ENCODE results near the gene SACM1L. TPM values are rescaled to one million over a fixed set of nuclear protein-coding genes. Genes with fewer than 3 reads are reported as not detected.
A peak's percentile ranks its signal among the peaks of the same experiment; 100 is the strongest.

The SACM1L gene
- total and polyA plus RNA-seq, 4 donors, result 12.2 to 35.5 (median 20.5) TPM

GRCh38 chr3:45682786-45683185 lies 6.4 kb upstream of the SACM1L start:
- H3K9ac ChIP-seq (ENCODE audit: low read depth in 1 of 2, low read length in 2 of 2), result no peak overlapping the region
- H3K36me3 ChIP-seq (ENCODE audit: control insufficient read depth in 4 of 4, insufficient read depth in 3 of 4, low read depth in 1 of 4, low read length in 3 of 4), result peaks cover 0 to 19% (median 15%) of the 10 kb centered on the region in 4 donors
- WGBS, result 86% methylated on average over 5 of the region's 5 CpGs
- H3K27me3 ChIP-seq (ENCODE audit: control insufficient read depth in 4 of 4, insufficient read depth in 4 of 4, low read length in 3 of 4), result no peaks in the 10 kb centered on the region
- no peak overlapping the region for H3K27ac ChIP-seq (ENCODE audit: low read depth in 1 of 2, low read length in 2 of 2)
- H3K4me1 ChIP-seq (ENCODE audit: control insufficient read depth in 4 of 4, insufficient read depth in 4 of 4, low read length in 3 of 4), result peaks cover 0 to 12% (median 0%) of the 10 kb centered on the region in 4 donors
- TF ChIP-seq FOXA2 (IDR thresholded peaks at IDR 0.05) (no peak), NR2F2 (IDR thresholded peaks at IDR 0.05) (no peak), GABPA (IDR thresholded peaks at IDR 0.05 in 1 of 2, conservative IDR thresholded peaks at IDR 0.05 in 1 of 2) (no peak)
- H3K9me3 ChIP-seq (ENCODE audit: control insufficient read depth in 4 of 4, low read length in 3 of 4), result no peaks in the 10 kb centered on the region
- DNase-seq (ENCODE audit: low spot score), result no peak
- no peak overlapping the region for H3K4me3 ChIP-seq (ENCODE audit: low read depth in 1 of 3, low read length in 3 of 3)

- peak overlapping the region; percentile 7 to 47 for H3K27ac ChIP-seq (ENCODE audit: low read depth in 1 of 2, low read length in 2 of 2)
- 67% methylated on average over 13 of the region's 13 CpGs for WGBS
- peaks cover 0 to 18% (median 6%) of the 10 kb centered on the region in 4 donors for H3K4me1 ChIP-seq (ENCODE audit: control insufficient read depth in 4 of 4, insufficient read depth in 4 of 4, low read length in 3 of 4)
Observed at GRCh38 chr3:45683417-45684326, 5.5 kb upstream of the SACM1L start.

GRCh38 chr3:45684327-45684892 lies 4.8 kb upstream of the SACM1L start:
- Histone ChIP-seq H3K4me3 (ENCODE audit: low read depth in 1 of 3, low read length in 3 of 3) (no peak overlapping the region), H3K9ac (ENCODE audit: low read depth in 1 of 2, low read length in 2 of 2) (no peak overlapping the region), H3K27ac (ENCODE audit: low read depth in 1 of 2, low read length in 2 of 2) (peak overlapping the region; percentile 7 to 47), H3K27me3 (ENCODE audit: control insufficient read depth in 4 of 4, insufficient read depth in 4 of 4, low read length in 3 of 4) (no peaks in the 10 kb centered on the region), H3K4me1 (ENCODE audit: control insufficient read depth in 4 of 4, insufficient read depth in 4 of 4, low read length in 3 of 4) (peaks cover 0 to 19% (median 6%) of the 10 kb centered on the region in 4 donors), H3K9me3 (ENCODE audit: control insufficient read depth in 4 of 4, low read length in 3 of 4) (no peaks in the 10 kb centered on the region), H3K36me3 (ENCODE audit: control insufficient read depth in 4 of 4, insufficient read depth in 3 of 4, low read depth in 1 of 4, low read length in 3 of 4) (peaks cover 0 to 6% (median 2%) of the 10 kb centered on the region in 4 donors)
- 53% methylated on average over 12 of the region's 12 CpGs for WGBS
- DNase-seq (ENCODE audit: low spot score), result no peak
- TF ChIP-seq EGR1 (IDR thresholded peaks at IDR 0.05; ENCODE audit: low read depth in 2 of 2) (no peak), JUND (IDR thresholded peaks at IDR 0.05) (no peak), MAX (IDR thresholded peaks at IDR 0.05) (no peak), REST (IDR thresholded peaks at IDR 0.05) (no peak), HNF4G (IDR thresholded peaks at IDR 0.05) (no peak), NR2F2 (IDR thresholded peaks at IDR 0.05) (no peak), ZBTB33 (IDR thresholded peaks at IDR 0.05) (no peak), FOXA2 (IDR thresholded peaks at IDR 0.05) (no peak), RXRA (IDR thresholded peaks at IDR 0.05) (no peak), ATF3 (IDR thresholded peaks at IDR 0.05) (no peak), FOXA1 (IDR thresholded peaks at IDR 0.05) (no peak), YY1 (IDR thresholded peaks at IDR 0.05) (no peak), SP1 (IDR thresholded peaks at IDR 0.05) (no peak)

More at GRCh38 chr3:45683417-45684326, 5.5 kb upstream of the SACM1L start:
- TF ChIP-seq FOXA2 (IDR thresholded peaks at IDR 0.05) (no peak), HNF4G (IDR thresholded peaks at IDR 0.05) (no peak), ZBTB33 (IDR thresholded peaks at IDR 0.05) (no peak), JUND (IDR thresholded peaks at IDR 0.05) (no peak), GABPA (IDR thresholded peaks at IDR 0.05 in 1 of 2, conservative IDR thresholded peaks at IDR 0.05 in 1 of 2) (no peak)
- Histone ChIP-seq H3K27me3 (ENCODE audit: control insufficient read depth in 4 of 4, insufficient read depth in 4 of 4, low read length in 3 of 4) (no peaks in the 10 kb centered on the region), H3K4me3 (ENCODE audit: low read depth in 1 of 3, low read length in 3 of 3) (no peak overlapping the region), H3K9ac (ENCODE audit: low read depth in 1 of 2, low read length in 2 of 2) (no peak overlapping the region), H3K36me3 (ENCODE audit: control insufficient read depth in 4 of 4, insufficient read depth in 3 of 4, low read depth in 1 of 4, low read length in 3 of 4) (peaks cover 0 to 11% (median 7%) of the 10 kb centered on the region in 4 donors), H3K9me3 (ENCODE audit: control insufficient read depth in 4 of 4, low read length in 3 of 4) (no peaks in the 10 kb centered on the region)
- DNase-seq (ENCODE audit: low spot score), result no peak

All from liver (tissue), 9 donors.